Mesendoderm (in vitro differentiated cells): ENCODE measurements around the gene MYG1.
A peak's percentile ranks its signal among the peaks of the same experiment; 100 is the strongest.

Source experiments
- DNase-seq: peaks from one replicate; pipeline ENCODE4 v3.0.0; 2013
- H2AK5ac ChIP-seq: 2 replicates; pipeline ENCODE4 v1.6.1; 2013; ENCODE audit warnings: low read length, inconsistent platforms
- H2BK120ac ChIP-seq: 2 replicates; pipeline ENCODE4 v1.6.1; 2013; ENCODE audit warnings: low read depth, mild to moderate bottlenecking, low read length, moderate library complexity, mixed read lengths
- H2BK15ac ChIP-seq: replicated peaks from 2 replicates; pipeline ENCODE4 v1.6.1; 2013; ENCODE audit warnings: low read depth, mild to moderate bottlenecking, moderate library complexity
- H2BK5ac ChIP-seq: 2 replicates; pipeline ENCODE4 v1.6.1; 2013; ENCODE audit warnings: low read length, inconsistent platforms
- H3K18ac ChIP-seq: 2 replicates; pipeline ENCODE4 v1.6.1; 2013; ENCODE audit warnings: mild to moderate bottlenecking, low read length, mixed read lengths
- H3K23ac ChIP-seq: one replicate; pipeline ENCODE4 v1.6.1; 2013; ENCODE audit warnings: low read length
- H3K27ac ChIP-seq: 2 replicates; pipeline ENCODE4 v1.5.1; 2013; ENCODE audit warnings: low read depth, mild to moderate bottlenecking, inconsistent platforms, low read length, moderate library complexity
- H3K27me3 ChIP-seq: 2 replicates; pipeline ENCODE4 v1.6.1; 2013; ENCODE audit warnings: low read length, control low read depth, mild to moderate bottlenecking, inconsistent platforms; ENCODE audit not compliant: insufficient read depth, poor library complexity
- H3K36me3 ChIP-seq: 2 replicates; pipeline ENCODE4 v1.6.1; 2013; ENCODE audit warnings: low read length, inconsistent platforms; ENCODE audit not compliant: control insufficient read depth, insufficient read depth
- H3K4ac ChIP-seq: one replicate; pipeline ENCODE4 v1.6.1; 2013; ENCODE audit warnings: low read depth, mild to moderate bottlenecking, low read length, moderate library complexity
- H3K4me1 ChIP-seq: 2 replicates; pipeline ENCODE4 v1.6.1; 2013; ENCODE audit warnings: low read depth, low read length, inconsistent platforms; ENCODE audit not compliant: control insufficient read depth
- H3K4me2 ChIP-seq: 2 replicates; pipeline ENCODE4 v1.6.1; 2013; ENCODE audit warnings: low read length
- H3K4me3 ChIP-seq: 2 replicates; pipeline ENCODE4 v1.5.1; 2013; ENCODE audit warnings: mild to moderate bottlenecking, low read length
- H3K56ac ChIP-seq: one replicate; pipeline ENCODE4 v1.6.1; 2013; ENCODE audit warnings: low read length
- H3K79me1 ChIP-seq: 2 replicates; pipeline ENCODE4 v1.6.1; 2013; ENCODE audit warnings: low read length, inconsistent platforms
- H3K79me2 ChIP-seq: 2 replicates; pipeline ENCODE4 v1.6.1; 2013; ENCODE audit warnings: mild to moderate bottlenecking, low read length; ENCODE audit not compliant: control insufficient read depth, insufficient read depth
- H3K9ac ChIP-seq: 2 replicates; pipeline ENCODE4 v1.6.1; 2013; ENCODE audit warnings: low read length, inconsistent platforms
- H4K5ac ChIP-seq: one replicate; pipeline ENCODE4 v1.6.1; 2013; ENCODE audit warnings: low read length
- H4K8ac ChIP-seq: one replicate; pipeline ENCODE4 v1.6.1; 2013; ENCODE audit warnings: low read depth, mild to moderate bottlenecking, control low read depth, low read length, moderate library complexity
- WGBS: extraction: QIAGEN DNeasy Blood & Tissue Kit; methylation state at CpG from one replicate; pipeline ENCODE4 v1.1.7; 2013; ENCODE audit warnings: low lambda C conversion rate, missing lambda C conversion rate; ENCODE audit not compliant: insufficient coverage; ENCODE audit errors: extremely low coverage; 5-methylcytosine and 5-hydroxymethylcytosine counted together

The MYG1 gene

DNA sequence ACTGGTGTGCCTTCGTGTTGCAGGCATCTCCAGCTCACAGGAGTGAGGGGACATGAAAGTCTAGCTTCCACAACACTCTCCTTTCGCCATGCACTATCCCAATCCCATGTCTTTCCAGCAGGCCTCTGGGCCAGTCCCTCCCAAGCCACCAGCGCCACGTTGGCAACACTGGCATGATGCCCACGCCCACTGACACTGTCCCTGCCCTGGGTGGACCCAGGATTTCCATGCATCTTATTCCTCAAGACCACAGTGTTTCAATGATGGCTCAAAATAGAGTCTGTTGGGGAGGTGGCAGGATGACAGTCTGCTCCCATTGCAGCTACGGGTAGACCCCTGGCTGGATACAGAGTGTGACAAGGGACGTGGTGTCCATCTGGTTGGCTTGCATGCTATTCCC lies 34.4 kb downstream of the MYG1 start:
- Histone ChIP-seq H3K4ac (no peak overlapping the region), H3K27me3 (no peaks in the 10 kb centered on the region), H2BK5ac (no peak overlapping the region), H3K4me1 (peaks cover 12% of the 10 kb centered on the region), H2AK5ac (no peak overlapping the region), H4K5ac (no peak overlapping the region), H4K8ac (no peak overlapping the region), H3K56ac (no peak overlapping the region), H3K23ac (no peak overlapping the region), H2BK15ac (no peak overlapping the region), H3K36me3 (no peaks in the 10 kb centered on the region), H3K27ac (no peak overlapping the region), H2BK120ac (no peak overlapping the region), H3K4me2 (no peak overlapping the region), H3K18ac (no peak overlapping the region), H3K4me3 (no peak overlapping the region), H3K9ac (no peak overlapping the region), H3K79me1 (no peaks in the 10 kb centered on the region), H3K79me2 (no peaks in the 10 kb centered on the region)
- WGBS = no CpG with 5 or more reads among the region's 7 CpGs
- no peak for DNase-seq

DNA sequence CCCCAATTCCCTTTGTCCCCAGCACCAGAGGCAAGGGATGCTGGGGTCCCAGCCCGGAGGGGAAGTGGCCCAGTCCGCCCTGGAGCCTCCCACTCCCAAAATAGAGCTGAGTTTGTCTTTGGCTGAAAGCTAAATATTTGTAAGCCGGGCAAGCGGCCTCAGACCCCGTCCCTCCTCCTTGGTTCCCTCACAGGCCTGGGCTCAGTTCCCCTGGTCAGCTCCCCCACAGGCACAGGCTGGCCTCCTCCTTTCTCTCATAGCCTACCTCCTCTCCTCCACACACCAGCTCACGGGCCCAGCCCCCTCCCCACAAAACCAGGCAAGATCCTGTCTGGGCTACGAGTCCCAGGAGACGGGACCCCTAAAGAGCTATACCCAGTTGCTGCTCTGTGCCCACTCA lies 35.3 kb downstream of the MYG1 start:
- no peak for DNase-seq

DNA sequence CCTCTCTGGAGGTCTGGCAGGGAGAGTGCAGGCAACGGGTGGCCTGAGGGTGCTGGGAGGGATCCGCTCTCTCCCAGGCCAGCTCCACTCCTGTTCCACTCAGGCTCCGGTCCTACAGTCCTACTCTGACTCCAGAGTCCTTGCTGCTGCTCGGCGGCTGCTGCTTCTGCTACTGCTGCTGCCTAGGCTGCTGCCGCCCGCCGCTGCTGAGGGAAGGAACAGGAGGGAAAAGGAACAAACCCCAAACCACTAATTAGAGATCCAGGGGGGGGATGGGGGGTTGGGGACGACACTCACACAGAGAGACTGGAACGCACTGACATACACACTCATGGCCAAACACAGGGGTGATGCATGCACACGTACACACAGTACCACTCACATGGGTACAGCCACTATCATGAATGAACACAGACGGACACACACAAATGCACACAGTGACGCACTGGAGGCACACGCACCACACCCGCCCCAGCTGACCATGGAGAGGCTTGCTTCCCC lies 36.7 kb downstream of the MYG1 start, which contains the start of gene SP7:
SP7 (minus strand) TSS at position 174 of the 501 bp plus-strand sequence. CDS start 708 bp downstream, outside the sequence.
- Histone ChIP-seq H3K9ac (peak within 1 kb of the TSS; percentile 27), H2BK120ac (no peak within 1 kb of the TSS), H2BK15ac (no peak within 1 kb of the TSS), H3K79me1 (no peaks in the 10 kb centered on the region), H3K4me3 (no peak within 1 kb of the TSS), H3K36me3 (no peaks in the 10 kb centered on the region), H3K4ac (no peak within 1 kb of the TSS), H4K8ac (no peak within 1 kb of the TSS), H3K27me3 (no peaks in the 10 kb centered on the region), H3K56ac (peak within 1 kb of the TSS; percentile 8), H2AK5ac (peak within 1 kb of the TSS; percentile 50), H3K79me2 (no peaks in the 10 kb centered on the region), H3K4me1 (peaks cover 13% of the 10 kb centered on the region), H3K18ac (peak within 1 kb of the TSS; percentile 2), H3K23ac (no peak within 1 kb of the TSS), H3K27ac (no peak within 1 kb of the TSS), H3K4me2 (no peak within 1 kb of the TSS), H4K5ac (no peak within 1 kb of the TSS), H2BK5ac (peak within 1 kb of the TSS; percentile 13)
- no CpG with 5 or more reads among the region's 15 CpGs for WGBS
- DNase-seq = no peak

More for the DNA sequence above, 35.3 kb downstream of the MYG1 start:
- H2BK5ac ChIP-seq = no peak overlapping the region
- no peaks in the 10 kb centered on the region for H3K27me3 ChIP-seq
- H3K23ac ChIP-seq = no peak overlapping the region
- H3K4ac ChIP-seq = no peak overlapping the region
- no peak overlapping the region for H2BK120ac ChIP-seq
- H3K56ac ChIP-seq = peak overlapping the region; percentile 47
- no peak overlapping the region for H4K5ac ChIP-seq
- H2AK5ac ChIP-seq = no peak overlapping the region
- WGBS = no CpG with 5 or more reads among the region's 8 CpGs
- H3K4me2 ChIP-seq = no peak overlapping the region
- H3K4me1 ChIP-seq = peaks cover 13% of the 10 kb centered on the region
- H3K79me1 ChIP-seq = no peaks in the 10 kb centered on the region
- H2BK15ac ChIP-seq = no peak overlapping the region
- H3K27ac ChIP-seq = no peak overlapping the region
- H3K9ac ChIP-seq = no peak overlapping the region
- H3K18ac ChIP-seq = no peak overlapping the region
- no peak overlapping the region for H3K4me3 ChIP-seq
- H4K8ac ChIP-seq = no peak overlapping the region
- no peaks in the 10 kb centered on the region for H3K36me3 ChIP-seq
- no peaks in the 10 kb centered on the region for H3K79me2 ChIP-seq

DNA sequence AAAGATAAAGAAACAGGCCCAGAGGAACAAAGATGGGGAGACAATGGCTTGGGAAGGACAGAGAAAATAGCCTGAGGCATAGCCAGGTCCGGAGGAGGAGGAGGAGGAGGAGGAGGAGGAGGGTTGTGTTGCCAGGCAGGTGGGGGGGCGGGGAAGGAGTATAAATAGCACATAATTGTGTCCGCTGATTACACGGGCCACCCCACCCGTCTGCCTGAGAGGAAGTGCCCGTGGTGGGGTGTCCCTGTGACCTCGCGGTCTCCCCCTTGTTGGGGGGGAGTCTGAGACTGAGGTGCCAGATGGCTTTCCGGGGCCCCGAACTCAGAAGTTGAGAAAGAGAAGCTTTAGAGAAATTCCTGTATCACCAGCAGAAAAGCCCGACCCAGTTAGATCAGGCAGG lies 38.5 kb downstream of the MYG1 start:
- Histone ChIP-seq H2AK5ac (no peak overlapping the region), H3K18ac (no peak overlapping the region), H3K4me2 (no peak overlapping the region), H3K36me3 (no peaks in the 10 kb centered on the region), H3K23ac (no peak overlapping the region), H3K27ac (no peak overlapping the region), H3K79me2 (no peaks in the 10 kb centered on the region), H2BK15ac (no peak overlapping the region), H4K8ac (no peak overlapping the region), H3K27me3 (no peaks in the 10 kb centered on the region), H4K5ac (no peak overlapping the region), H3K4me1 (peaks cover 13% of the 10 kb centered on the region), H2BK120ac (no peak overlapping the region), H2BK5ac (no peak overlapping the region), H3K4me3 (no peak overlapping the region), H3K4ac (no peak overlapping the region), H3K56ac (no peak overlapping the region), H3K79me1 (no peaks in the 10 kb centered on the region), H3K9ac (no peak overlapping the region)
- no peak for DNase-seq
- WGBS = no CpG with 5 or more reads among the region's 11 CpGs

DNA sequence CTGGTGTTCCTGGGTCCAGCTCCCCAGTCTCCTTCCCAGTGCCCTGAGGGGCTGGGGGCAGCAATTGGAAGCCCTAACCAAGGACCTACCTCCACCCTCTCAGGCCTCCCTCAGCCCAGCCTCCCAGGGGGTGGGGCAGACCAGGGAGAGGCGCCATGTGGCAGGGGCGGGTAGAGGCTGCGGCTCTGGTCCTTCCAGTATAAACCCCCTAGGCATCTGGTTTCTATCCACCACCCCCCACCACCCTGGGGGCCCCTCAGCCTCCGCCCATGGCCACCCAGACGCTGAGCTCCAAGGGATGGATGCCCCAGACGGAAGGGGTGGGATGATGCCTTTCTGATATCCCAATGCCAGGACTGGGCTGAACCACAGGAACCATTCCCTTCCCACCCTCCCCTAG lies 39.4 kb downstream of the MYG1 start:
- Histone ChIP-seq H3K27ac (no peak overlapping the region), H4K8ac (no peak overlapping the region), H3K23ac (no peak overlapping the region), H2BK15ac (no peak overlapping the region), H3K36me3 (no peaks in the 10 kb centered on the region), H3K9ac (no peak overlapping the region), H3K79me1 (no peaks in the 10 kb centered on the region), H3K4me2 (no peak overlapping the region), H3K18ac (no peak overlapping the region), H3K4me3 (no peak overlapping the region), H3K4me1 (peaks cover 13% of the 10 kb centered on the region), H2BK120ac (no peak overlapping the region), H3K56ac (peak overlapping the region; percentile 6), H3K79me2 (no peaks in the 10 kb centered on the region), H4K5ac (no peak overlapping the region), H3K4ac (no peak overlapping the region), H2AK5ac (no peak overlapping the region), H2BK5ac (no peak overlapping the region), H3K27me3 (no peaks in the 10 kb centered on the region)
- no CpG with 5 or more reads among the region's 6 CpGs for WGBS
- DNase-seq = no peak

DNA sequence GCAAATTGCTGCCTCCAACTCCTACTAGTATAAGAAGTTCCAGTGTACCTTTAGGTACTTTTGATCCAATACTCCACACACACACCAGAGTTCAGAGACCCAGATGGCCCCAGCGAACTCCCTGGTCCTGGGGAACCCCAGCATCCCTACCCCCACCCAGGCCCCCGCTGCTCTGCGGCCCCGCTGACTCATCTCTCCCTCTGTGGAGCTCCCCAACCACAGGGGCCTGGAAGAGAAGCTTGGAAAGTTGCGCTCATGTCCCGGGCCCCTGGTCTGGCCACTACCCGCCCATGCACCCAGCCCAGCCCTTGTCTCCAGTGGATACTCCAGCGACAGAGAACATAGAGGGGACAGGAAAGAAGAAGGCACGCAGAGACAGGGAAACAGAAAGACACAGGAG lies 40.9 kb downstream of the MYG1 start:
- no peak overlapping the region for H3K27ac ChIP-seq
- WGBS = no CpG with 5 or more reads among the region's 9 CpGs
- no peak overlapping the region for H3K18ac ChIP-seq
- H2BK120ac ChIP-seq = no peak overlapping the region
- H4K8ac ChIP-seq = no peak overlapping the region
- no peak overlapping the region for H3K23ac ChIP-seq
- no peak overlapping the region for H3K9ac ChIP-seq
- H3K4me1 ChIP-seq = peaks cover 14% of the 10 kb centered on the region
- H3K4me3 ChIP-seq = no peak overlapping the region
- H3K4ac ChIP-seq = no peak overlapping the region
- H2BK15ac ChIP-seq = no peak overlapping the region
- no peak overlapping the region for H3K56ac ChIP-seq
- no peak overlapping the region for H3K4me2 ChIP-seq
- no peaks in the 10 kb centered on the region for H3K79me2 ChIP-seq
- no peaks in the 10 kb centered on the region for H3K36me3 ChIP-seq
- H4K5ac ChIP-seq = no peak overlapping the region
- no peak overlapping the region for H2BK5ac ChIP-seq
- no peaks in the 10 kb centered on the region for H3K79me1 ChIP-seq
- H3K27me3 ChIP-seq = no peaks in the 10 kb centered on the region
- no peak for DNase-seq
- no peak overlapping the region for H2AK5ac ChIP-seq
